HCT116 (cell line): Measurements from ENCODE around the gene KRTAP12-2. TPM values are rescaled to one million over a fixed set of nuclear protein-coding genes. Genes with fewer than 3 reads are reported as not detected.

ENCODE experiments used
- ATAC-seq: fragments of 200-7000 bp; cut with Tn5 transposase; 2 replicates; pipeline ENCODE4 v1.9.1; 2020; ENCODE audit warnings: mild to moderate bottlenecking, moderate library complexity
- BruUV-seq: library from RNA; stranded (reverse); fragments of 400-500 nt; replicated peaks from 2 replicates; lab custom pipeline; 2021; lab: Mats Ljungman, UMichigan
- CTCF ChIA-PET: fragments of 300-600 bp; sonication (Branson Sonifier 250); formaldehyde crosslinking; loops from one replicate; lab custom pipeline; 2021; ENCODE audit warnings: antibody characterized with exemption; lab: Charles Lee
- POLR2A ChIA-PET: fragments of 300-600, 350-600 bp; sonication (Branson Sonifier 250); formaldehyde crosslinking; loops from one replicate; lab custom pipeline; 2021; ENCODE audit warnings: antibody characterized with exemption; lab: Charles Lee
- RAD21 ChIA-PET, 2 experiments: fragments of 300-600 bp; sonication (Branson Sonifier 250); formaldehyde crosslinking; loops; one replicate each; lab custom pipeline; 2023; ENCODE audit warnings: low total read pairs in 2 of 2; ENCODE audit not compliant: uncharacterized antibody in 2 of 2, unreplicated experiment in 2 of 2, low non-redundant PET in 1 of 2; lab: Charles Lee
- DNase-seq: peaks from one replicate; pipeline ENCODE4 v3.0.0-alpha.2; 2010; ENCODE audit warnings: low read depth, low spot score
- H2AFZ ChIP-seq: fragments of 200-600 bp; shearing (Covaris generic), sonication (generic); 2 replicates; pipeline ENCODE4 v1.6.1; 2017; ENCODE audit warnings: low read depth, mixed run types, mixed read lengths, antibody characterized with exemption, low read length; ENCODE audit not compliant: poor library complexity, severe bottlenecking
- H3K27ac ChIP-seq: 2 replicates; pipeline ENCODE4 v1.5.1; 2012; ENCODE audit warnings: low read depth, low read length
- H3K27me3 ChIP-seq: fragments of 200-600 bp; sonication (generic); 2 replicates; pipeline ENCODE4 v1.6.1; 2016; ENCODE audit warnings: mixed run types, low read length, mixed read lengths; ENCODE audit not compliant: insufficient read depth
- H3K36me3 ChIP-seq, 2 experiments: fragments of 200-500 bp in 1 of 2; fragments of 200-600 bp in 1 of 2; sonication (Bioruptor generic) in 1 of 2; sonication (generic) in 1 of 2; 2 replicates each; pipeline versions ENCODE4 v1.5.1 to v1.6.1; 2014 to 2016; ENCODE audit warnings: low read length in 2 of 2, inconsistent platforms in 1 of 2, mixed read lengths in 1 of 2, mixed run types in 1 of 2; ENCODE audit not compliant: insufficient read depth in 2 of 2, control insufficient read depth in 1 of 2
- H3K4me1 ChIP-seq, 2 experiments: fragments of 200-600 bp in 1 of 2; sonication (generic) in 1 of 2; 2 replicates each; pipeline versions ENCODE4 v1.5.1 to v1.6.1; 2012 to 2017; ENCODE audit warnings: low read length in 2 of 2, inconsistent platforms in 1 of 2, mild to moderate bottlenecking in 1 of 2, mixed read lengths in 1 of 2, mixed run types in 1 of 2, moderate library complexity in 1 of 2; ENCODE audit not compliant: insufficient read depth in 2 of 2, control insufficient read depth in 1 of 2
- H3K4me2 ChIP-seq: fragments of 200-600 bp; sonication (generic); 2 replicates; pipeline ENCODE4 v1.6.1; 2017; ENCODE audit warnings: mixed run types, low read length, mixed read lengths
- H3K4me3 ChIP-seq, 2 experiments: fragments of 200-600 bp in 1 of 2; sonication (generic) in 1 of 2; replicated peaks in 1 of 2; 2 replicates each; pipeline ENCODE4 v1.5.1; 2011 to 2016; ENCODE audit warnings: low read length in 2 of 2, control low read depth in 1 of 2, low read depth in 1 of 2, mild to moderate bottlenecking in 1 of 2, mixed read lengths in 1 of 2, mixed run types in 1 of 2
- H3K79me2 ChIP-seq: fragments of 200-600 bp; sonication (generic); 2 replicates; pipeline ENCODE4 v1.6.1; 2017; ENCODE audit warnings: mild to moderate bottlenecking, mixed run types, low read length, moderate library complexity, mixed read lengths; ENCODE audit not compliant: insufficient read depth
- H3K9ac ChIP-seq: fragments of 200-600 bp; sonication (generic); 2 replicates; pipeline ENCODE4 v1.6.1; 2016; ENCODE audit warnings: low read length, mixed read lengths
- H3K9me2 ChIP-seq: fragments of 200-600 bp; sonication (generic), shearing (Covaris generic); 2 replicates; pipeline ENCODE4 v1.6.1; 2017; ENCODE audit warnings: mixed run types, mild to moderate bottlenecking, moderate library complexity; ENCODE audit not compliant: insufficient read depth
- H3K9me3 ChIP-seq, 2 experiments: fragments of 200-500 bp in 1 of 2; fragments of 200-600 bp in 1 of 2; sonication (Bioruptor generic) in 1 of 2; sonication (generic) in 1 of 2; 2 replicates each; pipeline ENCODE4 v1.6.1; 2014 to 2017; ENCODE audit warnings: low read length in 2 of 2, mixed read lengths in 2 of 2, inconsistent platforms in 1 of 2, low read depth in 1 of 2, mild to moderate bottlenecking in 1 of 2, mixed run types in 1 of 2, moderate library complexity in 1 of 2; ENCODE audit not compliant: control insufficient read depth in 1 of 2, insufficient read depth in 1 of 2
- H4K20me1 ChIP-seq: fragments of 200-600 bp; sonication (generic), shearing (Covaris generic); 2 replicates; pipeline ENCODE4 v1.6.1; 2017; ENCODE audit warnings: mixed run types, mild to moderate bottlenecking, moderate library complexity; ENCODE audit not compliant: insufficient read depth
- CTCF ChIP-seq, 3 experiments: fragments of 200-600 bp in 1 of 3; sonication (generic) in 1 of 3; IDR thresholded peaks in 2 of 3; conservative IDR thresholded peaks in 1 of 3; 2 replicates each; pipeline ENCODE4 v1.5.1; 2012 to 2017; ENCODE audit warnings: low read depth in 2 of 3, low read length in 2 of 3, antibody characterized with exemption in 1 of 3, borderline replicate concordance in 1 of 3, control low read depth in 1 of 3, mild to moderate bottlenecking in 1 of 3, mixed read lengths in 1 of 3, mixed run types in 1 of 3, moderate library complexity in 1 of 3; ENCODE audit not compliant: insufficient read depth in 1 of 3
- FOSL1 ChIP-seq: IDR thresholded peaks from 2 replicates; pipeline ENCODE4 v1.6.1; 2012; ENCODE audit warnings: low read depth
- TCF7L2 ChIP-seq: IDR thresholded peaks from 2 replicates; pipeline ENCODE4 v1.7.0; 2011; ENCODE audit warnings: borderline replicate concordance, inconsistent platforms; ENCODE audit not compliant: insufficient read depth, insufficient read length; ENCODE audit errors: extremely low read depth
- ZNF274 ChIP-seq: fragments of 200-500 bp; sonication (Bioruptor generic); IDR thresholded peaks from 2 replicates; pipeline ENCODE4 v1.6.1; 2014; ENCODE audit warnings: mild to moderate bottlenecking, low read depth, low read length, inconsistent platforms
- intact Hi-C: fragments of 100-400 bp; cut with micrococcal nuclease; formaldehyde crosslinking; loops from 2 replicates; pipeline ENCODE4 v1.10.0; 2022
- total RNA-seq: library from RNA; stranded (reverse); gene quantifications from one replicate; pipeline ENCODE4 v1.2.1, GENCODE V29; 2021; ENCODE audit not compliant: unreplicated experiment

The KRTAP12-2 gene
- total RNA-seq, 1 experiment from 2014 or later: not detected

GRCh38 chr21:44710756-44711326 lies 44.1 kb upstream of the KRTAP12-2 start:
- Histone ChIP-seq H3K4me3 (no peak overlapping the region), H3K36me3 (no peaks in the 10 kb centered on the region), H4K20me1 (no peaks in the 10 kb centered on the region), H3K9me2 (no peaks in the 10 kb centered on the region), H3K27me3 (peaks cover 30% of the 10 kb centered on the region; the same call in 1 of the 2 replicates), H3K9me3 (no peaks in the 10 kb centered on the region), H3K4me2 (no peak overlapping the region), H2AFZ (no peak overlapping the region), H3K9ac (no peak overlapping the region), H3K4me1 (peaks cover 0 to 6% of the 10 kb centered on the region in 2 experiments; a peak in 1 of 4 replicates), H3K79me2 (no peaks in the 10 kb centered on the region), H3K27ac (no peak overlapping the region)
- intact Hi-C loops: no loop called here
- ChIA-PET CTCF (no interaction called here), POLR2A (no interaction called here), RAD21 (no interaction called here)
- TF ChIP-seq TCF7L2 (peak; percentile 54), CTCF (IDR thresholded peaks at IDR 0.05 in 2 of 3, conservative IDR thresholded peaks at IDR 0.05 in 1 of 3; ENCODE audit: borderline replicate concordance in 1 of 3, insufficient read depth in 1 of 3, low read depth in 2 of 3, low read length in 2 of 3) (no peak)
- DNase-seq (no peak), ATAC-seq (peak; percentile 52)
- no TSS peak for BruUV-seq

DNA sequence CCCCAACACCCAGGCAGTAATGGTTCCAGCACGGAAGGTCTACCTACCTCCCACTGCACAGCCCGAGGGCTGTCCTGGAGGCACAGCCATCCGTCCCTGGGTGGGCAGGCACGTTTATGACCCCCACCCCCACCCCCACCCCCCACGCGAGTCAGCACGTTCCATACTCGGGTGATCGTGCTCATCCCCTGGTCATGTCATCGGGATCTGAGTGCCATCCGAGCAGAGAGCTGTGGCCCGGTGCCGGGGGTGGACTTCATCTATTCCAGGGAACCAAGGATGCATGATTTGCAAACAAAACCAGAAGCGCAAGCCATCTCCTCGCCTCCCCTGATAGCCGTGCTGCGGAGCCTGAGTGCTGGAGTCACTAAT lies 43.6 kb upstream of the KRTAP12-2 start:
- Histone ChIP-seq H4K20me1 (no peaks in the 10 kb centered on the region), H3K4me2 (no peak overlapping the region), H3K27ac (no peak overlapping the region), H3K27me3 (peaks cover 30% of the 10 kb centered on the region; the same call in 1 of the 2 replicates), H3K36me3 (no peaks in the 10 kb centered on the region), H3K4me3 (no peak overlapping the region), H2AFZ (no peak overlapping the region), H3K4me1 (peaks cover 0 to 6% of the 10 kb centered on the region in 2 experiments; a peak in 1 of 4 replicates), H3K9me2 (no peaks in the 10 kb centered on the region), H3K9ac (no peak overlapping the region), H3K9me3 (no peaks in the 10 kb centered on the region), H3K79me2 (no peaks in the 10 kb centered on the region)
- no peak for TF ChIP-seq FOSL1
- no peak for TF ChIP-seq ZNF274
- no peak for TF ChIP-seq CTCF (IDR thresholded peaks at IDR 0.05 in 2 of 3, conservative IDR thresholded peaks at IDR 0.05 in 1 of 3; ENCODE audit: borderline replicate concordance in 1 of 3, insufficient read depth in 1 of 3, low read depth in 2 of 3, low read length in 2 of 3)
- ChIA-PET POLR2A (no interaction called here), CTCF (no interaction called here), RAD21 (no interaction called here)
- intact Hi-C loops: no loop called here
- DNase-seq (no peak), ATAC-seq (no peak)
- no TSS peak for BruUV-seq
